ENCODE measurements around the gene ZNF729.

DNA sequence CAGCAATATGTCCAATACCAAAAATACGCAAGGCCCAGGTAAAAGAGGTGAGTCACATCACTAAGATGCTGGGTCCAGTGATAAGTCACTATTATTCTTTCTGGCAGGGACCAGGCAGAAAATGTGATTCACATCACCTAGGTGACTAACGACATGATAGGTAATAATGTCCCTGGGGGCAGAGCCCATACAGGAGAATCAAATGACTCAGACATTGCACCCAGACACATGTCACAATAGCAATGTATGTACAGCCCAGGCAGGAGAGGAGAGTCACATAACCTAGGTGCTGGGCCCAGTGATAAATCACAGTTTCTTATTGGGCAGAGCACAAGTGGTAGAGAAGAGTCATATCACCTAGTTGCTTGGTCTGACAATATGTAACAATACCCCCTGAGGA lies 28.9 kb upstream of the ZNF729 start:
- TF ChIP-seq, protein P1, sequence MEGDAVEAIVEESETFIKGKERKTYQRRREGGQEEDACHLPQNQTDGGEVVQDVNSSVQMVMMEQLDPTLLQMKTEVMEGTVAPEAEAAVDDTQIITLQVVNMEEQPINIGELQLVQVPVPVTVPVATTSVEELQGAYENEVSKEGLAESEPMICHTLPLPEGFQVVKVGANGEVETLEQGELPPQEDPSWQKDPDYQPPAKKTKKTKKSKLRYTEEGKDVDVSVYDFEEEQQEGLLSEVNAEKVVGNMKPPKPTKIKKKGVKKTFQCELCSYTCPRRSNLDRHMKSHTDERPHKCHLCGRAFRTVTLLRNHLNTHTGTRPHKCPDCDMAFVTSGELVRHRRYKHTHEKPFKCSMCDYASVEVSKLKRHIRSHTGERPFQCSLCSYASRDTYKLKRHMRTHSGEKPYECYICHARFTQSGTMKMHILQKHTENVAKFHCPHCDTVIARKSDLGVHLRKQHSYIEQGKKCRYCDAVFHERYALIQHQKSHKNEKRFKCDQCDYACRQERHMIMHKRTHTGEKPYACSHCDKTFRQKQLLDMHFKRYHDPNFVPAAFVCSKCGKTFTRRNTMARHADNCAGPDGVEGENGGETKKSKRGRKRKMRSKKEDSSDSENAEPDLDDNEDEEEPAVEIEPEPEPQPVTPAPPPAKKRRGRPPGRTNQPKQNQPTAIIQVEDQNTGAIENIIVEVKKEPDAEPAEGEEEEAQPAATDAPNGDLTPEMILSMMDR (IDR thresholded peaks at IDR 0.05): no peak
- TF ChIP-seq POLR2A (IDR thresholded peaks at IDR 0.05): no peak

Measured in esophagus squamous epithelium (tissue), 4 donors.